GM19023 (cell line): ENCODE measurements around the gene TMEM41B.
"Not testable (repeated sequence)": the region's sequence is repeated elsewhere in the genome, so short reads cannot be mapped to it uniquely, and the experiment has no call there.

Experiments used
- ATAC-seq: cut with Tn5 transposase; IDR thresholded peaks from one replicate; pipeline ENCODE4 v1.9.1; 2021; ENCODE audit warnings: mild to moderate bottlenecking, moderate library complexity; ENCODE audit not compliant: unreplicated experiment

Gene TMEM41B

GRCh38 chr11:9314291-9315077, at the start of gene TMEM41B:
TSS of gene TMEM41B (minus strand) at chr11:9314593. CDS start at chr11:9314441, 152 bp downstream.
- ATAC-seq, result peak; percentile 98

GRCh38 chr11:9362393-9362863, 48.0 kb upstream of the TMEM41B start:
- no peak for ATAC-seq

GRCh38 chr11:9360862-9361622, 46.6 kb upstream of the TMEM41B start:
- not testable (repeated sequence) for ATAC-seq

GRCh38 chr11:9357041-9357440, 42.6 kb upstream of the TMEM41B start:
- ATAC-seq, result no peak

- no peak for ATAC-seq
These were observed 37.0 kb upstream of the TMEM41B start for GRCh38 chr11:9351321-9351881.

- not testable (repeated sequence) for ATAC-seq
These were observed 33.4 kb upstream of the TMEM41B start for GRCh38 chr11:9347779-9348178.

- no peak for ATAC-seq
These were observed 32.7 kb upstream of the TMEM41B start for GRCh38 chr11:9347100-9347499.

GRCh38 chr11:9344061-9344680, 29.8 kb upstream of the TMEM41B start:
- ATAC-seq, result no peak

- no peak for ATAC-seq
These were observed 27.3 kb upstream of the TMEM41B start for GRCh38 chr11:9341638-9342178.

GRCh38 chr11:9332655-9333054, 18.3 kb upstream of the TMEM41B start:
- ATAC-seq, result no peak

GRCh38 chr11:9330387-9331384, 16.3 kb upstream of the TMEM41B start:
- no peak for ATAC-seq

- no peak for ATAC-seq
These were observed 5.7 kb upstream of the TMEM41B start for GRCh38 chr11:9320047-9320446.

- ATAC-seq, result not testable (repeated sequence)
These were observed 5.1 kb upstream of the TMEM41B start for GRCh38 chr11:9319377-9320001.

GRCh38 chr11:9318442-9319376, 4.3 kb upstream of the TMEM41B start:
- not testable (repeated sequence) for ATAC-seq

GRCh38 chr11:9316334-9316733, 1.9 kb upstream of the TMEM41B start:
- ATAC-seq, result no peak

GRCh38 chr11:9315078-9315688, 790 bp upstream of the TMEM41B start:
- no peak for ATAC-seq

- ATAC-seq, result peak; percentile 15
These were observed 624 bp downstream of the TMEM41B start for GRCh38 chr11:9313648-9314290.
